ENCODE results near the gene RADIL. TPM values are rescaled to one million over a fixed set of nuclear protein-coding genes. Genes with fewer than 3 reads are reported as not detected.

RADIL gene
- total RNA-seq, 1 experiment from 2014 or later = not detected

DNA sequence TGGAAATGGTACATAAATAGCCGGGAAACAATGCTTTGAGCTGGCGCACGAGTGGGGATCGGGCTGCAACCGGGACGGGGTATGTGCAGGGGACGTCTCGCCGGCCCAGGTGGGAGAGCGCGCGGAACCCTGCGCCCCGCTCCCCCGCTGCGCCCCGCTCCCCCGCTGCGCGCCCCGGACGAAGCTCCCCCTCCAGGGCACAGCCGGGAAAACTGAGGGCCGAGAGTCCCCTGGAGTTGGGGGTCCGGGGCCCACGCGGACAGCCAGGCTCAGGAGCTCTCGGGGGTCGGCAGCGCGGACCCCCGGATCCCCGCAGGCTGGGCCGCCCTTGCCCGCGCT, 514 bp downstream of the RADIL start:
- intact Hi-C loops (cut with micrococcal nuclease) = no loop called here
- Mint-ChIP-seq H3K36me3 (ENCODE audit: insufficient read depth, unreplicated experiment) (no peaks in the 10 kb centered on the region), H3K4me3 (ENCODE audit: unreplicated experiment) (no peak overlapping the region), H3K9me3 (ENCODE audit: unreplicated experiment) (no peaks in the 10 kb centered on the region), H3K4me1 (ENCODE audit: insufficient read depth, unreplicated experiment) (no peaks in the 10 kb centered on the region), H3K27ac (ENCODE audit: low read depth, unreplicated experiment) (no peak overlapping the region), H3K27me3 (ENCODE audit: insufficient read depth, unreplicated experiment) (peaks cover 13% of the 10 kb centered on the region)
- no TSS peak for BruUV-seq (replicated peaks)
- CTCF ChIA-PET = no interaction called here
- TF ChIP-seq, protein P1, sequence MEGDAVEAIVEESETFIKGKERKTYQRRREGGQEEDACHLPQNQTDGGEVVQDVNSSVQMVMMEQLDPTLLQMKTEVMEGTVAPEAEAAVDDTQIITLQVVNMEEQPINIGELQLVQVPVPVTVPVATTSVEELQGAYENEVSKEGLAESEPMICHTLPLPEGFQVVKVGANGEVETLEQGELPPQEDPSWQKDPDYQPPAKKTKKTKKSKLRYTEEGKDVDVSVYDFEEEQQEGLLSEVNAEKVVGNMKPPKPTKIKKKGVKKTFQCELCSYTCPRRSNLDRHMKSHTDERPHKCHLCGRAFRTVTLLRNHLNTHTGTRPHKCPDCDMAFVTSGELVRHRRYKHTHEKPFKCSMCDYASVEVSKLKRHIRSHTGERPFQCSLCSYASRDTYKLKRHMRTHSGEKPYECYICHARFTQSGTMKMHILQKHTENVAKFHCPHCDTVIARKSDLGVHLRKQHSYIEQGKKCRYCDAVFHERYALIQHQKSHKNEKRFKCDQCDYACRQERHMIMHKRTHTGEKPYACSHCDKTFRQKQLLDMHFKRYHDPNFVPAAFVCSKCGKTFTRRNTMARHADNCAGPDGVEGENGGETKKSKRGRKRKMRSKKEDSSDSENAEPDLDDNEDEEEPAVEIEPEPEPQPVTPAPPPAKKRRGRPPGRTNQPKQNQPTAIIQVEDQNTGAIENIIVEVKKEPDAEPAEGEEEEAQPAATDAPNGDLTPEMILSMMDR (IDR thresholded peaks at IDR 0.05; ENCODE audit: unreplicated experiment) = no peak
- no peak for DNase-seq (ENCODE audit: unreplicated experiment)
- POLR2A ChIA-PET = no interaction called here

DNA sequence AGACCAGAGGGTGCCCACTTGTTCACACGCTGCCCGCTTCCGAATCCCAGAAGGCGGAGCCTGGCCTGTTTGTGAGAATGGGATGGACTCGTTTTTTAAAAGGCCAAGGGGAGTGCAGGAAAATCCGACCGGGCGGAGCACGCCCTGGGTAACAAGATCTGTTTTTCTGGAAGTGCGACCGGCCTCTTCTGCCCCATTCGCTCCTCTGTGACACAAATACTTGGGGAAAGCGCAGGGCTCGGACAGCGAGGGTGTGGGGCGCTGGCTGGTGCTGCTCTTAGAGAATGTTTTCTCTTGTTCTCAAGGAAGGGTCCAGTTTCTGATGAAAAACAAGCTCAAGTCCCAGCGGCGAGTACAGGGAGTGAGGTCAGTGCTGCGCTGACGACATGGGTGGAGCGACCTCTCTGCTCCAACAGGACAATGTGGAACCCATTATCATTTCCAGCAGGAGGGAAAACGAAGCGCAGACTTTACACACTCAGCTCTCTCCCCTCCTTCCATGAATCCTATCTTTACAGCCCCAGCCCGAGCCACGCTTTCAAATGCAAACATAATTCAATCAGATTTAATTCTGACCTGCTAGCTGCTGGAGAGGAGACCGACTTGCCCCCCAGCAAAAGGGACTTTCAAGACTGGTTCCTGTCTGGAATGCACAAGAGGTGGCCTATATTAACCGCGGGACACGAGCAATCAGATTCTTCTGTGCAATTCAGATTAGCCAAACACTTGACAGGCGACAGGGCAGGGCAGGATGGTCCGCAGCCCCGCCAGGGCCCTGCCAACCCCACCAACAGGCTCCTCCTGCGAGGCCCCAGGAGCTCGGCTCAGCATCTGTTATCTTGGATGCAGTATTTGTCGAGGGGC, 1.1 kb downstream of the RADIL start:
- Mint-ChIP-seq H3K36me3 (ENCODE audit: insufficient read depth, unreplicated experiment) (peaks cover 4% of the 10 kb centered on the region), H3K4me1 (ENCODE audit: insufficient read depth, unreplicated experiment) (no peaks in the 10 kb centered on the region), H3K27me3 (ENCODE audit: insufficient read depth, unreplicated experiment) (peaks cover 13% of the 10 kb centered on the region), H3K27ac (ENCODE audit: low read depth, unreplicated experiment) (no peak overlapping the region), H3K9me3 (ENCODE audit: unreplicated experiment) (no peaks in the 10 kb centered on the region), H3K4me3 (ENCODE audit: unreplicated experiment) (no peak overlapping the region)
- intact Hi-C loops (cut with micrococcal nuclease) = no loop called here
- no TSS peak for BruUV-seq (replicated peaks)
- POLR2A ChIA-PET = no interaction called here
- no peak for DNase-seq (ENCODE audit: unreplicated experiment)
- CTCF ChIA-PET = no interaction called here
- TF ChIP-seq, protein P1 (IDR thresholded peaks at IDR 0.05; ENCODE audit: unreplicated experiment) = no peak

DNA sequence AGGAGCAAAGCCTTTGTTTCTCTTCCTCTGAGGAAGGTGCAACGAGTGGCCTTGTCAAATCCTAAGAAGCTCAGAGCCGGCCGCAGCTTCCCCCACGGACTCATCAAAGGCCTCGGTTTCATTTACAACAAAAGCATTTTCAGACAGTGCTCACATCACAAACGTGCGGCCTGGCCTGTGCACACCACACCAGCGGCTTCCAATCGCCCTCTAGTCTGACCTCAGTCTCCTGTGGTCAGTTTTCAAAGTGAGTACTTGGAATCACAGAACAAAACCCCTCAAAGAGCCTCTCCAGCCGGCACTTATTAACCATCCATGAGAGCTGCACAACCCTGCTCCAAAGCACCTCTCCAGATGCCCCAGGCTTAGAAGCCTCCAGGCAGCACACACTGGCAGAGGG, 3.3 kb downstream of the RADIL start:
- no peaks in the 10 kb centered on the region for H3K4me1 Mint-ChIP-seq (ENCODE audit: insufficient read depth, unreplicated experiment)
- peaks cover 7% of the 10 kb centered on the region for H3K36me3 Mint-ChIP-seq (ENCODE audit: insufficient read depth, unreplicated experiment)
- POLR2A ChIA-PET = interaction anchor here (0.5 to 1.3 kb wide), 2 partner anchors 13 to 18 kb away, joined by 3 to 4 read pairs; no protein-coding TSS in a partner anchor
- intact Hi-C loops (cut with micrococcal nuclease) = no loop called here
- peaks cover 13% of the 10 kb centered on the region for H3K27me3 Mint-ChIP-seq (ENCODE audit: insufficient read depth, unreplicated experiment)
- BruUV-seq (replicated peaks) = no TSS peak
- H3K27ac Mint-ChIP-seq (ENCODE audit: low read depth, unreplicated experiment) = no peak overlapping the region
- no peaks in the 10 kb centered on the region for H3K9me3 Mint-ChIP-seq (ENCODE audit: unreplicated experiment)
- CTCF ChIA-PET = interaction anchor here (0.6 kb wide), 1 partner anchor 35 kb away, joined by 3 read pairs; no protein-coding TSS in a partner anchor
- TF ChIP-seq, protein P1 (IDR thresholded peaks at IDR 0.05; ENCODE audit: unreplicated experiment) = no peak
- H3K4me3 Mint-ChIP-seq (ENCODE audit: unreplicated experiment) = no peak overlapping the region
- DNase-seq (ENCODE audit: unreplicated experiment) = no peak

DNA sequence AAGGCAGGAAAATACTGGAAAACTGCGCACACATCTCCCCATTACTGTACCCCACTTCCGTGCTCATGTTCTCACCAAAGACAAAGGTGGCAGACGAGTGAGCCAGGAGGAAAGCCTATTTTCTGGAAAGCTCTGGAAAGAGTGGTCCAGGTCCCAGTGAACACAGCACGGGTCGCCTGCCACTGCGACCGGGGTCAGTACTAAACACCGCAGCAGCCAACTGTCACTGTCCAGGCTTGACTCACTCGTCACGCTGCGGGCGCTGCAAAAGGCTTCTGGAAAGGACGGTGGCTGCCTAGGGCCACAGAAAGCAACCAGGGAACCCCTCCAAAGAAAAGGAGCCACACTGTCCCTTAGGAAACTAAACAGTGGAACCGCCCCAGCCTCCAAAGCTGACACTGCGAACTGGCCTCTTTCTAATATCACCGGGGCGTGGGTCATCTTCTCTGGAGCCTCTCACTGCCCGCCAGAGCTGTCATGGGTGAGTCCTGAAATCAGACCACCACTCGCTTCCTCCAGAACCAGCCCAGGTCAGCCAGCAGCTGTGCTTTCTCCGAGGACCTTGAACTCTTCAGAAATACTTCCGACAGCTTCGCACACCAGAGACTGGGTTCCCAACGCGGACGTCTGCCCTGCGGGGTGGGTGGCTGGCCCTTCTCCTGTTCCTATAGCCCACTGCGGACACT, 4.0 kb downstream of the RADIL start:
- no peak for DNase-seq (ENCODE audit: unreplicated experiment)
- TF ChIP-seq, protein P1 (IDR thresholded peaks at IDR 0.05; ENCODE audit: unreplicated experiment) = no peak
- Mint-ChIP-seq H3K4me1 (ENCODE audit: insufficient read depth, unreplicated experiment) (no peaks in the 10 kb centered on the region), H3K4me3 (ENCODE audit: unreplicated experiment) (no peak overlapping the region), H3K9me3 (ENCODE audit: unreplicated experiment) (no peaks in the 10 kb centered on the region), H3K27me3 (ENCODE audit: insufficient read depth, unreplicated experiment) (peaks cover 13% of the 10 kb centered on the region), H3K36me3 (ENCODE audit: insufficient read depth, unreplicated experiment) (peaks cover 7% of the 10 kb centered on the region), H3K27ac (ENCODE audit: low read depth, unreplicated experiment) (no peak overlapping the region)
- intact Hi-C loops (cut with micrococcal nuclease) = no loop called here
- POLR2A ChIA-PET = interaction anchor here (0.5 to 1.3 kb wide), 2 partner anchors 12 to 19 kb away, joined by 3 to 4 read pairs; no protein-coding TSS in a partner anchor
- BruUV-seq (replicated peaks) = no TSS peak
- CTCF ChIA-PET = no interaction called here

All from MCF 10A (cell line).